SK-N-SH treated with all-trans-retinoic acid at 6 μM for 48 hours (cell line): ENCODE measurements around the gene NUBPL.
"Not testable (repeated sequence)": the region's sequence is repeated elsewhere in the genome, so short reads cannot be mapped to it uniquely, and the experiment has no call there.

ENCODE experiments used
- ATAC-seq: fragments of 200-7000 bp; cut with Tn5 transposase; 3 replicates; pipeline ENCODE4 v1.9.1; 2020; ENCODE audit warnings: mild to moderate bottlenecking, moderate library complexity
- ARNTL ChIP-seq: fragments of 450-650 bp; formaldehyde crosslinking; IDR thresholded peaks from 2 replicates; pipeline ENCODE4 v1.5.0; 2020; ENCODE audit warnings: low read depth, mild to moderate bottlenecking, moderate library complexity, borderline replicate concordance
- BACH2 ChIP-seq: fragments of 250-450 bp; sonication (Bioruptor Pico); IDR thresholded peaks from 2 replicates; pipeline ENCODE4 v1.9.0; 2021; ENCODE audit warnings: mild to moderate bottlenecking, borderline replicate concordance
- CREB5 ChIP-seq: fragments of 250-450 bp; sonication (Bioruptor Pico); IDR thresholded peaks from 2 replicates; pipeline ENCODE4 v1.5.1; 2020; ENCODE audit warnings: low read depth, mild to moderate bottlenecking, moderate library complexity
- CSDC2 ChIP-seq: fragments of 250-450 bp; sonication (Bioruptor Pico); IDR thresholded peaks from 2 replicates; pipeline ENCODE4 v1.5.0; 2020; ENCODE audit warnings: mild to moderate bottlenecking, moderate library complexity
- CSRNP3 ChIP-seq: fragments of 250-450 bp; sonication (Bioruptor Pico); IDR thresholded peaks from 2 replicates; pipeline ENCODE4 v1.5.1; 2021; ENCODE audit warnings: mild to moderate bottlenecking, moderate library complexity
- GLIS3 ChIP-seq: fragments of 250-450 bp; sonication (Bioruptor Pico); IDR thresholded peaks from 2 replicates; pipeline ENCODE4 v1.5.0; 2020; ENCODE audit warnings: mild to moderate bottlenecking, moderate library complexity
- ISL1 ChIP-seq: fragments of 250-450 bp; sonication (Bioruptor Pico); IDR thresholded peaks from 2 replicates; pipeline ENCODE4 v2.1.2; 2022; ENCODE audit warnings: mild to moderate bottlenecking, moderate library complexity
- OSR1 ChIP-seq: fragments of 250-450 bp; sonication (Bioruptor Pico); IDR thresholded peaks from 2 replicates; pipeline ENCODE4 v1.8.0; 2022; ENCODE audit warnings: moderate library complexity, mild to moderate bottlenecking, inconsistent platforms
- PATZ1 ChIP-seq: fragments of 250-450 bp; sonication (Bioruptor Pico); IDR thresholded peaks from 2 replicates; pipeline ENCODE4 v1.8.0; 2020; ENCODE audit warnings: mild to moderate bottlenecking, moderate library complexity, borderline replicate concordance
- PPARA ChIP-seq: fragments of 250-450 bp; sonication (Bioruptor Pico); IDR thresholded peaks from 2 replicates; pipeline ENCODE4 v1.5.0; 2020; ENCODE audit warnings: mild to moderate bottlenecking, borderline replicate concordance
- RARB ChIP-seq: fragments of 250-450 bp; sonication (Bioruptor Pico); IDR thresholded peaks from 2 replicates; pipeline ENCODE4 v1.8.0; 2021; ENCODE audit warnings: mild to moderate bottlenecking, moderate library complexity
- SNAI2 ChIP-seq: fragments of 250-450 bp; sonication (Bioruptor Pico); IDR thresholded peaks from 2 replicates; pipeline ENCODE4 v1.5.0; 2020; ENCODE audit warnings: mild to moderate bottlenecking, moderate library complexity
- TCF4 ChIP-seq: fragments of 250-450 bp; sonication (Bioruptor Pico); IDR thresholded peaks from 2 replicates; pipeline ENCODE4 v1.8.0; 2021; ENCODE audit warnings: mild to moderate bottlenecking, moderate library complexity, borderline replicate concordance
- TOX ChIP-seq: fragments of 250-450 bp; sonication (Bioruptor Pico); IDR thresholded peaks from 2 replicates; pipeline ENCODE4 v1.8.0; 2021; ENCODE audit warnings: mild to moderate bottlenecking, moderate library complexity, borderline replicate concordance
- TSHZ2 ChIP-seq: fragments of 250-450 bp; sonication (Bioruptor Pico); IDR thresholded peaks from 2 replicates; pipeline ENCODE4 v1.5.0; 2020; ENCODE audit warnings: mild to moderate bottlenecking, moderate library complexity
- ZC3H10 ChIP-seq: fragments of 250-450 bp; sonication (Bioruptor Pico); IDR thresholded peaks from 2 replicates; pipeline ENCODE4 v1.5.1; 2021; ENCODE audit warnings: mild to moderate bottlenecking, moderate library complexity
- ZFP3 ChIP-seq: fragments of 250-450 bp; sonication (Bioruptor Pico); IDR thresholded peaks from 2 replicates; pipeline ENCODE4 v1.5.0; 2020; ENCODE audit warnings: mild to moderate bottlenecking, moderate library complexity
- ZFP30 ChIP-seq: fragments of 450-650 bp; formaldehyde crosslinking; IDR thresholded peaks from 2 replicates; pipeline ENCODE4 v1.5.0; 2022; ENCODE audit warnings: mild to moderate bottlenecking, moderate library complexity
- ZNF565 ChIP-seq: fragments of 450-650 bp; formaldehyde crosslinking; conservative IDR thresholded peaks from 2 replicates; pipeline ENCODE4 v1.5.0; 2020; ENCODE audit warnings: low read depth, mild to moderate bottlenecking, moderate library complexity
- ZNF70 ChIP-seq: fragments of 450-650 bp; formaldehyde crosslinking; IDR thresholded peaks from 2 replicates; pipeline ENCODE4 v1.5.0; 2020; ENCODE audit warnings: mild to moderate bottlenecking, moderate library complexity
- ZNF8 ChIP-seq: fragments of 450-650 bp; formaldehyde crosslinking; IDR thresholded peaks from 2 replicates; pipeline ENCODE4 v1.5.0; 2020; ENCODE audit warnings: mild to moderate bottlenecking, moderate library complexity

The NUBPL gene

GRCh38 chr14:31702130-31702529 lies 140.9 kb downstream of the NUBPL start (continued):
- TF ChIP-seq ARNTL (CRISPR knock-in tag): no peak
- TF ChIP-seq, all 23 proteins: peak for 0

GRCh38 chr14:31703056-31703455 lies 141.9 kb downstream of the NUBPL start:
- no peak for ATAC-seq

GRCh38 chr14:31705731-31706130 lies 144.5 kb downstream of the NUBPL start:
- no peak for ATAC-seq
- TF ChIP-seq OSR1 (CRISPR knock-in tag) (no peak), CSRNP3 (no peak), PATZ1 (CRISPR knock-in tag) (no peak), ISL1 (no peak), CREB5 (CRISPR knock-in tag) (no peak), TSHZ2 (no peak), ZNF8 (CRISPR knock-in tag) (no peak), RARB (CRISPR knock-in tag) (no peak), ZFP30 (no peak), ARNTL (CRISPR knock-in tag) (no peak)

More at GRCh38 chr14:31703056-31703455, 141.9 kb downstream of the NUBPL start:
- no peak for TF ChIP-seq CSDC2
- no peak for TF ChIP-seq GLIS3 (CRISPR knock-in tag)
- no peak for TF ChIP-seq SNAI2 (CRISPR knock-in tag)
- no peak for TF ChIP-seq TCF4 (CRISPR knock-in tag)
- TF ChIP-seq PPARA: no peak
- TF ChIP-seq ZFP3 (CRISPR knock-in tag): no peak
- no peak for TF ChIP-seq TSHZ2
- TF ChIP-seq CSRNP3: no peak
- TF ChIP-seq ZC3H10 (CRISPR knock-in tag): no peak
- TF ChIP-seq TOX (CRISPR knock-in tag): no peak
- TF ChIP-seq ZNF8 (CRISPR knock-in tag): no peak
- no peak for TF ChIP-seq RARB (CRISPR knock-in tag)
- TF ChIP-seq BACH2 (CRISPR knock-in tag): no peak
- no peak for TF ChIP-seq ZNF70 (CRISPR knock-in tag)
- no peak for TF ChIP-seq ZNF565 (CRISPR knock-in tag)
- TF ChIP-seq ARNTL (CRISPR knock-in tag): no peak
- TF ChIP-seq OSR1 (CRISPR knock-in tag): no peak
- TF ChIP-seq, all 23 proteins: peak for 0

GRCh38 chr14:31708661-31709060 lies 147.5 kb downstream of the NUBPL start:
- ATAC-seq: not testable (repeated sequence)
